ENCODE data around the gene ECE1. TPM values are rescaled to one million over a fixed set of nuclear protein-coding genes. Genes with fewer than 3 reads are reported as not detected.
A peak's percentile ranks its signal among the peaks of the same experiment; 100 is the strongest.

ECE1 gene
- total and polyA plus RNA-seq, 2 of the 8 experiments (the other 6 are each of a cell fraction or from before 2014, with no cell fraction given) = 21.4 to 36.8 TPM

DNA sequence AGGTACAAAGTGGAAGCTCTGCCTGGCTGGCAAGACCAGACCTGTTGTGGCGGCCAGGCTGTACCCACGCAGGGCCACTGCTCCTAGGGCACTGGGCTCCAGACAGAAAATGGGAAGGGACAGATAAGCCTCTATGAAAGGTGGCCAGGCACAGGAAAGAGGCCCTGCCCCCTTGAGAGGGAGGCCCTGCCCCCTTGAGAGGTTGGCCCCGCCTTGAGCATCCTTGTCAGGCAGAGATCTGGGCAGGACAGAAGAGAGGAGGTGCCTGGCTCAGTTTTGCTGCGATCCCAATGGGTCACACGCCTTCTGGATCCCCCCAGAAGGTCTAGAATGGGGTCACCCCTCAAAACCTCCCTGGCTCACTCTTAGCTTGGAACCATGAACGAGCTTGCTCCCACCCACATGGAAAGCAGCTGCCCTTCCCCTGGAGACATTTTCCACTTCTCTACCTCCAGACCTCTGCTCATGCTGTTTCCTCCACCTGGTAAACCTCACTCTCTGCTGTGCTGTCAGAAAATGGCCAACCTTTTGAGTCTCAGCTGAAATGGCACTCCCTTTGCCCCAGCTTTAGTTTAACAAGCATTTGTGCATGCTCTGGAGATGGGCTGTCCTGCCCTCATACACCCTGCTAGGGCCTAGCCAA lies 17.5 kb upstream of the ECE1 start:
- no peak overlapping the region; the same call in 1 of the 2 replicates for H2BK5ac ChIP-seq (ENCODE audit: low read depth, low read length)
- peaks cover 6% of the 10 kb centered on the region; the same call in 1 of the 2 replicates for H3K79me1 ChIP-seq (ENCODE audit: low read depth, low read length)
- peaks cover 12 to 31% (median 19%) of the 10 kb centered on the region in 4 experiments for H3K4me1 ChIP-seq (replicated peaks in 1 of 4; ENCODE audit: control insufficient read depth in 3 of 4, insufficient read depth in 4 of 4, low read length in 3 of 4)
- no peak overlapping the region for H3K14ac ChIP-seq (ENCODE audit: insufficient read length)
- no peak overlapping the region for H3K27ac ChIP-seq (ENCODE audit: low read depth, low read length)
- no peak overlapping the region for H4K5ac ChIP-seq (ENCODE audit: insufficient read length, low read depth, low read length)
- peak overlapping the region; percentile 78; the same call in 1 of the 2 replicates for H2BK12ac ChIP-seq (ENCODE audit: low read depth, low read length)
- ChIA-PET CTCF (ENCODE audit: partially characterized antibody) (interaction anchor here (0.9 to 13.2 kb wide), 12 partner anchors 8 to 63 kb away, joined by 3 to 168 read pairs (median 4); no protein-coding TSS in a partner anchor), POLR2A (ENCODE audit: partially characterized antibody) (interaction anchor here (0.9 to 1.5 kb wide), 4 partner anchors 10 to 18 kb away, joined by 3 to 4 read pairs (median 4); no protein-coding TSS in a partner anchor)
- no peak overlapping the region for H2BK120ac ChIP-seq (replicated peaks; ENCODE audit: low read depth, low read length)
- no peak overlapping the region for H2AK5ac ChIP-seq (ENCODE audit: low read depth, low read length)
- H4K91ac ChIP-seq (replicated peaks; ENCODE audit: insufficient read length, low read length) = no peak overlapping the region
- DNase-seq (ENCODE audit: low read depth in 1 of 2, low spot score in 2 of 2) = no peak
- 0 out of 8 replicates have a peak overlapping the region, but pooled peaks of 1 of the 4 experiments have one; percentile 5 for H3K4me3 ChIP-seq (ENCODE audit: extremely low read depth in 1 of 4, insufficient read depth in 2 of 4, low read depth in 3 of 4, low read length in 4 of 4)
- no peak overlapping the region for H2AFZ ChIP-seq (ENCODE audit: low read length)
- peaks cover 0 to 1% of the 10 kb centered on the region in 2 experiments for H4K20me1 ChIP-seq (replicated peaks in 1 of 2; ENCODE audit: control insufficient read depth in 1 of 2, insufficient read depth in 2 of 2, low read length in 2 of 2)
- 0 out of 2 replicates have a peak overlapping the region, but pooled peaks have one; percentile 10 for H3K18ac ChIP-seq (ENCODE audit: extremely low read depth, low read length)
- H3K36me3 ChIP-seq (ENCODE audit: control insufficient read depth in 2 of 4, insufficient read depth in 4 of 4, low read length in 3 of 4) = no peaks in the 10 kb centered on the region
- H3K79me2 ChIP-seq (ENCODE audit: control insufficient read depth in 1 of 2, insufficient read depth in 2 of 2, low read length in 2 of 2) = 0 out of 4 replicates have a peak, but pooled peaks cover 0 to 2% of the 10 kb centered on the region in 2 experiments
- H2BK20ac ChIP-seq (ENCODE audit: low read length) = no peak overlapping the region
- H4K8ac ChIP-seq (ENCODE audit: extremely low read depth, insufficient read depth, low read length) = no peak overlapping the region
- no peak overlapping the region for H3K4ac ChIP-seq (replicated peaks; ENCODE audit: insufficient read length, low read depth, low read length)
- H3K27me3 ChIP-seq (replicated peaks in 1 of 4; ENCODE audit: control insufficient read depth in 3 of 4, extremely low read depth in 1 of 4, insufficient read depth in 3 of 4, low read length in 3 of 4) = no peaks in the 10 kb centered on the region
- no peak overlapping the region for H3K23ac ChIP-seq (ENCODE audit: insufficient read length)
- peak overlapping the region in 1 of 2 experiments; percentile 28; a peak in 1 of 4 replicates for H3K4me2 ChIP-seq (ENCODE audit: insufficient read depth in 1 of 2, low read depth in 2 of 2, low read length in 2 of 2)
- WGBS, 2 experiments (ENCODE audit: extremely low coverage in 1 of 2, insufficient coverage in 1 of 2, insufficient read length in 1 of 2, insufficient replicate concordance in 2 of 2, low coverage in 1 of 2, low lambda C conversion rate in 2 of 2, missing lambda C conversion rate in 1 of 2) = 71% methylated on average over 5 of the region's 6 CpGs; no CpG with 5 or more reads in 1 of the 2 experiments
- no peak overlapping the region for H3K56ac ChIP-seq (replicated peaks; ENCODE audit: insufficient read length, low read depth, low read length)
- H3K23me2 ChIP-seq (ENCODE audit: low read depth, low read length) = no peaks in the 10 kb centered on the region
- FAIRE-seq = no peak
- no peaks in the 10 kb centered on the region; a peak in 1 of 4 replicates for H3K9me3 ChIP-seq (ENCODE audit: insufficient read depth in 2 of 2, low read depth in 1 of 2, low read length in 1 of 2)
- peak overlapping the region; percentile 89; the same call in 1 of the 2 replicates for H2BK15ac ChIP-seq (ENCODE audit: low read length)
- no peak for TF ChIP-seq GTF2F1 (IDR thresholded peaks at IDR 0.05; ENCODE audit: borderline replicate concordance, low read depth, low read length)
- TF ChIP-seq SIRT6 (IDR thresholded peaks at IDR 0.05; ENCODE audit: low read length) = no peak
- no peak for TF ChIP-seq SUZ12 (IDR thresholded peaks at IDR 0.05; ENCODE audit: low read length)
- no peak for TF ChIP-seq CTBP2 (IDR thresholded peaks at IDR 0.05; ENCODE audit: borderline replicate concordance, insufficient read depth, insufficient read length, low read length)
- H3K9ac ChIP-seq (replicated peaks in 1 of 4; ENCODE audit: extremely low read depth in 1 of 4, low read depth in 3 of 4, low read length in 3 of 4) = no peak overlapping the region
